ENCODE results near the gene CTDP1.

CTDP1 gene

GRCh38 chr18:79695856-79696850, 16.6 kb downstream of the CTDP1 start:
- no peak for DNase-seq (ENCODE audit: low read depth)
- H3K4me3 ChIP-seq (ENCODE audit: low read depth, low read length) = no peak overlapping the region
- TF ChIP-seq, protein P1, sequence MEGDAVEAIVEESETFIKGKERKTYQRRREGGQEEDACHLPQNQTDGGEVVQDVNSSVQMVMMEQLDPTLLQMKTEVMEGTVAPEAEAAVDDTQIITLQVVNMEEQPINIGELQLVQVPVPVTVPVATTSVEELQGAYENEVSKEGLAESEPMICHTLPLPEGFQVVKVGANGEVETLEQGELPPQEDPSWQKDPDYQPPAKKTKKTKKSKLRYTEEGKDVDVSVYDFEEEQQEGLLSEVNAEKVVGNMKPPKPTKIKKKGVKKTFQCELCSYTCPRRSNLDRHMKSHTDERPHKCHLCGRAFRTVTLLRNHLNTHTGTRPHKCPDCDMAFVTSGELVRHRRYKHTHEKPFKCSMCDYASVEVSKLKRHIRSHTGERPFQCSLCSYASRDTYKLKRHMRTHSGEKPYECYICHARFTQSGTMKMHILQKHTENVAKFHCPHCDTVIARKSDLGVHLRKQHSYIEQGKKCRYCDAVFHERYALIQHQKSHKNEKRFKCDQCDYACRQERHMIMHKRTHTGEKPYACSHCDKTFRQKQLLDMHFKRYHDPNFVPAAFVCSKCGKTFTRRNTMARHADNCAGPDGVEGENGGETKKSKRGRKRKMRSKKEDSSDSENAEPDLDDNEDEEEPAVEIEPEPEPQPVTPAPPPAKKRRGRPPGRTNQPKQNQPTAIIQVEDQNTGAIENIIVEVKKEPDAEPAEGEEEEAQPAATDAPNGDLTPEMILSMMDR (conservative IDR thresholded peaks at IDR 0.05; ENCODE audit: low read depth, low read length) = no peak

GRCh38 chr18:79697178-79697577, 17.6 kb downstream of the CTDP1 start:
- DNase-seq (ENCODE audit: low read depth) = no peak
- TF ChIP-seq, protein P1 (conservative IDR thresholded peaks at IDR 0.05; ENCODE audit: low read depth, low read length) = no peak
- H3K4me3 ChIP-seq (ENCODE audit: low read depth, low read length) = no peak overlapping the region

- TF ChIP-seq, protein P1 (conservative IDR thresholded peaks at IDR 0.05; ENCODE audit: low read depth, low read length) = no peak
- no peak for DNase-seq (ENCODE audit: low read depth)
- no peak overlapping the region for H3K4me3 ChIP-seq (ENCODE audit: low read depth, low read length)
These were observed 18.4 kb downstream of the CTDP1 start for GRCh38 chr18:79697976-79698375.

GRCh38 chr18:79698668-79699335, 19.2 kb downstream of the CTDP1 start:
- H3K4me3 ChIP-seq (ENCODE audit: low read depth, low read length) = no peak overlapping the region
- TF ChIP-seq, protein P1 (conservative IDR thresholded peaks at IDR 0.05; ENCODE audit: low read depth, low read length) = no peak
- DNase-seq (ENCODE audit: low read depth) = peak; percentile 69

- DNase-seq (ENCODE audit: low read depth) = no peak
- no peak overlapping the region for H3K4me3 ChIP-seq (ENCODE audit: low read depth, low read length)
- TF ChIP-seq, protein P1 (conservative IDR thresholded peaks at IDR 0.05; ENCODE audit: low read depth, low read length) = no peak
These were observed 20.1 kb downstream of the CTDP1 start for GRCh38 chr18:79699653-79700052.

- H3K4me3 ChIP-seq (ENCODE audit: low read depth, low read length) = no peak overlapping the region
- DNase-seq (ENCODE audit: low read depth) = no peak
- TF ChIP-seq, protein P1 (conservative IDR thresholded peaks at IDR 0.05; ENCODE audit: low read depth, low read length) = no peak
These were observed 23.3 kb downstream of the CTDP1 start for GRCh38 chr18:79702906-79703305.

Measured in choroid plexus epithelial cell (primary cell).